Mesothelial cell of epicardium (in vitro differentiated cells): ENCODE measurements around the gene MTHFD1. TPM values are rescaled to one million over a fixed set of nuclear protein-coding genes. Genes with fewer than 3 reads are reported as not detected.
"Not testable (repeated sequence)": the region's sequence is repeated elsewhere in the genome, so short reads cannot be mapped to it uniquely, and the experiment has no call there.

Experiments used
- DNase-seq, 2 experiments: peaks; one replicate each; pipeline ENCODE4 v3.0.0; 2021; ENCODE audit warnings: low spot score in 2 of 2; ENCODE audit not compliant: unreplicated experiment in 2 of 2
- H3K27ac Mint-ChIP-seq: 2 replicates; pipeline ENCODE4 v1.8.0; 2021; ENCODE audit warnings: mixed read lengths
- H3K27me3 Mint-ChIP-seq: 2 replicates; pipeline ENCODE4 v1.8.0; 2021; ENCODE audit warnings: low read depth, mixed read lengths
- H3K36me3 Mint-ChIP-seq: 2 replicates; pipeline ENCODE4 v1.8.0; 2021; ENCODE audit warnings: mixed read lengths
- H3K4me1 Mint-ChIP-seq: 2 replicates; pipeline ENCODE4 v1.8.0; 2021; ENCODE audit warnings: mixed read lengths
- H3K4me3 Mint-ChIP-seq: 2 replicates; pipeline ENCODE4 v1.8.0; 2021; ENCODE audit warnings: mild to moderate bottlenecking, moderate library complexity, mixed read lengths
- H3K9me3 Mint-ChIP-seq: 2 replicates; pipeline ENCODE4 v1.8.0; 2021; ENCODE audit warnings: mixed read lengths
- CTCF ChIP-seq: fragments of 200-600 bp; sonication (generic); IDR thresholded peaks from one replicate; pipeline ENCODE4 v1.5.0; 2021; ENCODE audit warnings: antibody characterized with exemption; ENCODE audit not compliant: unreplicated experiment
- total RNA-seq: library from RNA; stranded (reverse); gene quantifications from 3 replicates; pipeline ENCODE4 v1.2.1, GENCODE V29; 2021

The MTHFD1 gene
- total RNA-seq, 1 donor from 2014 or later: 43.3 TPM

- Mint-ChIP-seq H3K27ac (no peak overlapping the region), H3K27me3 (no peaks in the 10 kb centered on the region), H3K4me1 (peaks cover 20% of the 10 kb centered on the region), H3K4me3 (no peak overlapping the region), H3K36me3 (peaks cover 7% of the 10 kb centered on the region), H3K9me3 (no peaks in the 10 kb centered on the region)
- no peak for DNase-seq
- no peak for TF ChIP-seq CTCF
These were observed 3.1 kb downstream of the MTHFD1 start for GRCh38 chr14:64391113-64391725.

- no peak for DNase-seq
- TF ChIP-seq CTCF: no peak
- H3K27ac Mint-ChIP-seq: no peak overlapping the region
- H3K9me3 Mint-ChIP-seq: no peaks in the 10 kb centered on the region
- H3K4me1 Mint-ChIP-seq: peaks cover 17% of the 10 kb centered on the region
- no peak overlapping the region for H3K4me3 Mint-ChIP-seq
- peaks cover 7% of the 10 kb centered on the region for H3K36me3 Mint-ChIP-seq
- no peaks in the 10 kb centered on the region for H3K27me3 Mint-ChIP-seq
These were observed 3.8 kb downstream of the MTHFD1 start for GRCh38 chr14:64391986-64392385.

- not testable (repeated sequence) for DNase-seq, H3K4me3 Mint-ChIP-seq, H3K27ac Mint-ChIP-seq, H3K36me3 Mint-ChIP-seq, H3K27me3 Mint-ChIP-seq, H3K4me1 Mint-ChIP-seq, H3K9me3 Mint-ChIP-seq
These were observed 5.1 kb downstream of the MTHFD1 start for GRCh38 chr14:64393189-64393726.

GRCh38 chr14:64394423-64394822 lies 6.3 kb downstream of the MTHFD1 start:
- DNase-seq: no peak
- peaks cover 8% of the 10 kb centered on the region for H3K36me3 Mint-ChIP-seq
- no peak overlapping the region for H3K27ac Mint-ChIP-seq
- no peaks in the 10 kb centered on the region for H3K27me3 Mint-ChIP-seq
- H3K4me3 Mint-ChIP-seq: no peak overlapping the region
- H3K4me1 Mint-ChIP-seq: peaks cover 4% of the 10 kb centered on the region
- no peaks in the 10 kb centered on the region for H3K9me3 Mint-ChIP-seq
- no peak for TF ChIP-seq CTCF

GRCh38 chr14:64394977-64395633 lies 7.0 kb downstream of the MTHFD1 start:
- no peaks in the 10 kb centered on the region for H3K4me1 Mint-ChIP-seq
- no peak for TF ChIP-seq CTCF
- H3K9me3 Mint-ChIP-seq: no peaks in the 10 kb centered on the region
- H3K36me3 Mint-ChIP-seq: peaks cover 8% of the 10 kb centered on the region
- no peaks in the 10 kb centered on the region for H3K27me3 Mint-ChIP-seq
- H3K27ac Mint-ChIP-seq: no peak overlapping the region
- no peak for DNase-seq
- H3K4me3 Mint-ChIP-seq: no peak overlapping the region

- Mint-ChIP-seq H3K9me3 (no peaks in the 10 kb centered on the region), H3K27me3 (no peaks in the 10 kb centered on the region), H3K27ac (no peak overlapping the region), H3K36me3 (peaks cover 14% of the 10 kb centered on the region), H3K4me1 (no peaks in the 10 kb centered on the region), H3K4me3 (no peak overlapping the region)
- no peak for TF ChIP-seq CTCF
- DNase-seq: no peak
These were observed 12.8 kb downstream of the MTHFD1 start for GRCh38 chr14:64400829-64401459.
